ENCODE measurements around the gene SLCO2B1. TPM values are rescaled to one million over a fixed set of nuclear protein-coding genes. Genes with fewer than 3 reads are reported as not detected.

SLCO2B1 gene
- total RNA-seq, 1 experiment from 2014 or later, result not detected

- Histone ChIP-seq H2BK20ac (ENCODE audit: low read depth, low read length, poor library complexity, severe bottlenecking) (no peak overlapping the region), H3K27ac (ENCODE audit: insufficient read length, low read depth, low read length) (no peak overlapping the region), H2AK5ac (ENCODE audit: insufficient read length, low read length) (no peak overlapping the region), H2BK12ac (ENCODE audit: insufficient read length, low read depth, low read length) (no peak overlapping the region), H3K23ac (ENCODE audit: insufficient read length, low read depth, low read length) (no peak overlapping the region), H3K9me3 (ENCODE audit: control insufficient read depth, low read depth, low read length) (no peaks in the 10 kb centered on the region), H2BK120ac (ENCODE audit: low read depth, low read length, poor library complexity, severe bottlenecking) (no peak overlapping the region), H3K79me2 (ENCODE audit: insufficient read depth, low read length) (no peaks in the 10 kb centered on the region), H3K23me2 (ENCODE audit: insufficient read length, low read depth, low read length, poor library complexity, severe bottlenecking) (no peaks in the 10 kb centered on the region), H3K14ac (ENCODE audit: insufficient read depth, low read length) (no peak overlapping the region), H2AFZ (ENCODE audit: low read length) (no peak overlapping the region), H3K9ac (ENCODE audit: extremely low read depth, insufficient read length, low read length) (no peak overlapping the region), H3K79me1 (ENCODE audit: insufficient read depth, low read depth, low read length, poor library complexity, severe bottlenecking) (no peaks in the 10 kb centered on the region), H3K4me1 (ENCODE audit: insufficient read depth, low read length) (no peaks in the 10 kb centered on the region; the same call in 1 of the 2 replicates), H4K8ac (replicated peaks; ENCODE audit: insufficient read length, low read depth, low read length) (no peak overlapping the region), H2BK15ac (ENCODE audit: low read depth, low read length) (no peak overlapping the region), H4K91ac (ENCODE audit: insufficient read length, low read depth, low read length) (no peak overlapping the region), H3K18ac (ENCODE audit: insufficient read length, low read depth, low read length) (no peak overlapping the region), H3K27me3 (ENCODE audit: insufficient read depth, low read length) (no peaks in the 10 kb centered on the region), H3K4ac (ENCODE audit: low read depth, low read length) (no peak overlapping the region), H4K5ac (ENCODE audit: insufficient read length, low read depth, low read length) (no peak overlapping the region), H4K20me1 (ENCODE audit: control insufficient read depth, insufficient read depth, insufficient read length) (no peaks in the 10 kb centered on the region), H3K4me2 (ENCODE audit: insufficient read depth, insufficient read length, low read length) (no peak overlapping the region), H2BK5ac (ENCODE audit: insufficient read length, low read length) (no peak overlapping the region), H3T11ph (ENCODE audit: low read length) (no peak overlapping the region), H3K56ac (ENCODE audit: insufficient read length, low read depth, low read length) (no peak overlapping the region)
- peaks cover 4% of the 10 kb centered on the region for H3K27me3 Mint-ChIP-seq (ENCODE audit: low read depth)
- no peaks in the 10 kb centered on the region for H3K9me3 Mint-ChIP-seq
- H3K36me3 Mint-ChIP-seq (ENCODE audit: insufficient read depth in 1 of 3, low read depth in 3 of 3), result no peaks in the 10 kb centered on the region
- H3K4me3 Mint-ChIP-seq, result no peak overlapping the region
- no peak for DNase-seq
- TF ChIP-seq CTCF (conservative IDR thresholded peaks at IDR 0.05), result no peak
- peaks cover 8 to 9% of the 10 kb centered on the region in 2 experiments; a peak in 2 of 4 replicates for H3K4me1 Mint-ChIP-seq
- WGBS (ENCODE audit: extremely low coverage, insufficient read length, low lambda C conversion rate), result no CpG with 5 or more reads among the region's 3 CpGs
- no peak overlapping the region for H3K27ac Mint-ChIP-seq
Measured at GRCh38 chr11:75167617-75168016, 16.7 kb downstream of the SLCO2B1 start.

All from H9 (cell line).